T-helper 22 cell (primary cell): ENCODE results near the gene ALDH1A3.

ENCODE experiments used
- DNase-seq: peaks from one replicate; pipeline ENCODE4 v3.0.0-alpha.2; 2020; ENCODE audit warnings: low read depth

ALDH1A3 gene

GRCh38 chr15:100859970-100860828 is 19.4 kb upstream of the ALDH1A3 start:
- DNase-seq = no peak

DNA sequence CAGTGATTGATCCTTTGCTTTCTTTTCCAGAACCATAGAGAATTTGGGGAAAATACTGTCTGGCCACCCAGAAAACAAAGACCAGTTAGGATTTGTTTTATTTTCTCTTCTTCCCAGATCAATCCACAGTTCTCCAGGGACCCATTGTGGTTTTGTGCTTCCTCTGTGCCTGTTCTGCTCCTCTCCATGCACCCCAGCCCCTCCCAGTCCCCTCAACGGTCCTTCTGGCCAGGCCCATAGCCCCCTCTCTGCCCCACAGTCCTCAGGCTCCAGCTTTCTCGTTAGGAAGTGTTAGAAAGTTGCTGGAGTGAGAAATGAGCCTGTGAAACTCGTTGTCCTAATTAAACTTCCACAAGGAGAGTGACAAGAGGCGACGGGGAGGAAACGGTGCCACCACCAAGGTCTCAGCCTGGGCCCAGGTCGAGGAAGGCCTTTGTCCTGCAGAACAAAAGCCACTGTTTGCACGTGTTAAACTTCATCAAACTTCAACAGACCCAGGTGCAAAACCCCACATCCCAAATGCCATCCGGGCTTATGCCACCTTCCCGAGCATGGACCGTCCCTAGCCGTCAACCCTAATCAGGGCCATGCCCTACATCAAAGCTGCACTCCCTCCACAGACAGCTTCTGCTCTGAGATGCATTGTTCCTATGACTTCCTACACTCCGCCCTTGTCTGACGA is 18.7 kb upstream of the ALDH1A3 start:
- no peak for DNase-seq

- no peak for DNase-seq
These were observed 18.1 kb upstream of the ALDH1A3 start for GRCh38 chr15:100861511-100861991.

DNA sequence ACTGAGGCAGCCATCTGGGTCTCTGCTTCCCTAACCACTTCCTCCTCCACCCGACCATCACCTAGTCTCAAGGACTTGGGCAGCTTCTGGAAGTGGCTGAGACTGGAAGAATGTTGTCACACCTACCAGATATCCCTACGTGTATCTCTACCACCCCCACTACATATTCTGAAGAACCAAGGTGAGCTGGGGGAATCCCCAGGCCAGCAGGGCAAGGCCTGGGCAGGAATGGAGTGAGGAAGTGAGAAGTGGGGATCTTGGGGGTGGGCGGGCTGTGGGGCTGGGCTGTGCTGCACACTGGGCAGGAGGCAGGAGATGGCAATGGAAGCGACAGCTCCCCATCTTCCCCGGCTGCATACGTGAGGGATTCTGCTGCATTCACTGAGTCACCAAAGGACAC is 17.5 kb upstream of the ALDH1A3 start:
- DNase-seq = no peak

GRCh38 chr15:100863075-100863795 is 16.4 kb upstream of the ALDH1A3 start:
- DNase-seq = no peak

- DNase-seq = no peak
These were observed 15.8 kb upstream of the ALDH1A3 start for GRCh38 chr15:100863796-100864267.

GRCh38 chr15:100866386-100867330 is 13.0 kb upstream of the ALDH1A3 start:
- no peak for DNase-seq

- DNase-seq = no peak
These were observed 12.2 kb upstream of the ALDH1A3 start for GRCh38 chr15:100867433-100867832.

DNA sequence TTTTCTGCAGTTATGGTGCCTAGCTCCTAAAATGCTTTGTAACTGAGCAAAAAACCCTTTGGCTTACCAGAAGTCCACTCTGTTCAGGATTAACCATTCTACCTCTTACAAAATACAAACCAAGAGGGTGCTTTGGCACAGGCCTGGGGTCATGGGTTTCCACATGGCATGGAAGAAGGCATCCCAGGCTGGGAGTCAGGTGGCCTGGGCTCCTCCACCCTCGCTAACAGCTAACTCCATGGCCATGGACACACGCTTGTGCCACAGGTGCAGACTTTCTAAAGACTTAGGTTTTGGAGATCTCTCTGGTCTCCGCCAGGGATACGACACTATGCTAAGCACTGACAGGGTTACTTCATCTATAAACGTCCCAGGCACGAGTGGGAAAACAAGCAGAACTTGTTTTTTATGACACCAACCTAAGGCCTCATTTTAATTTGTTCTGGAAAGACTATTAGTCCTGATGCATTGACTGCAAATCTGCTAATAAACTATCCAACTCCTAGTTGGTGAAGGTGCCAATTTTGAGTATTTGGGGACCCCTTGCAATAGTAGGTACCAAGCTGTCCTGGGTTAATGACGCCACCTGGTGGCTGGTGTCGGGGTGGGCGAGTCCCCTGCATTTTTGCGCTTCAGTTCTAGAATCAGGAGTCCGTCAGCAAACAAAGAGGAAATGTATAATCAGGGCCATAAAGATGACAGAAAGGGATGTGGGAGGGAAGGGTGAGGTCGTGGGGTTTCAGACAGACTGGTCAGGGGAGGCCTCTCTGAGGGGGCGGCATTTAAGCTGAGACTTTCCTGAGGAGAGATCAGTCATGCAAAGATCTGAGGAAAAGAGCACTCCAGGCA is 10.3 kb upstream of the ALDH1A3 start:
- no peak for DNase-seq

- DNase-seq = no peak
These were observed 6.5 kb upstream of the ALDH1A3 start for GRCh38 chr15:100873029-100873677.

GRCh38 chr15:100875495-100875894 is 4.1 kb upstream of the ALDH1A3 start:
- no peak for DNase-seq

DNA sequence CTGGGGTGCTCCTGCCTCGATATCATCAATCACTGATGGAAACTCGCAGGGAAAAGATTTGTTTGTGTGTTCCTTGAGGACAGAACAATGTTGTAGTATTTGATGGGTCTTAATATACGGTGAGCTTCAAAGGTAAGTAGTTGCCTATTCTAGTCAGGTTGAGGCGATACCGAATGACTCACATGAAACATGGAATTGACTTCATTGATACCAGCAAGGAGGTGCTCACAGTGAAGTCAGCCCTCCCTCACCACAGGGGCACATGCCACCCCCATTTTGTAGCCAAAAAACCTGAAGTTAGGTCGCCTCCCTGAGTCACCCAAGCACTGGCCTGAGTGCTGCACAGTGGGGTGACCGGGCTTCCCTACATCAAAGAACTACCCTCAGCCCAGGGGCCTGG is 3.7 kb upstream of the ALDH1A3 start:
- no peak for DNase-seq

- no peak for DNase-seq
These were observed 2.1 kb upstream of the ALDH1A3 start for GRCh38 chr15:100877551-100877950.

- no peak for DNase-seq
These were observed 1.5 kb upstream of the ALDH1A3 start for GRCh38 chr15:100878130-100878529.

GRCh38 chr15:100878648-100879047 is 983 bp upstream of the ALDH1A3 start:
- no peak for DNase-seq

DNA sequence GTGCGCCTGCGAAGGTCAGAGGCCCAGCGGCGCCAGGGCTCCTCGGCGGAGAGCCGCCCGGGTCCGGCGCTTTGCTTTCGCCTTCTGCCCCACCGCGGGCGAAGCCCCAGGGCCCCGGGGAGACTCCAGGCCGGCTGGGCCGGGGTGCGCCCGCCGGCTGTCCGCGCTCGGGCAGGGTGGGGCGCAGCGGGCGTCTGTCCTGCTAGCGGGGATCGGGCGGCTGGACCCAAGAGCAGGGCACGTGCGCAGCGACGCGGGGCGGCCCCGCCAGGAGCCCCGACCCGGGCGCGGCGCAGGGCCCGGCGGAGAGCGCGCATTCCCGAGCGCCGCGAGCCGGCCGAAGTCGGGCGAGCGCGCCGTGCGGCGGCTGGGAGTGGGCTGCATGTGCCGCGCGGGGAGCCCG is 569 bp upstream of the ALDH1A3 start:
- no peak for DNase-seq

DNA sequence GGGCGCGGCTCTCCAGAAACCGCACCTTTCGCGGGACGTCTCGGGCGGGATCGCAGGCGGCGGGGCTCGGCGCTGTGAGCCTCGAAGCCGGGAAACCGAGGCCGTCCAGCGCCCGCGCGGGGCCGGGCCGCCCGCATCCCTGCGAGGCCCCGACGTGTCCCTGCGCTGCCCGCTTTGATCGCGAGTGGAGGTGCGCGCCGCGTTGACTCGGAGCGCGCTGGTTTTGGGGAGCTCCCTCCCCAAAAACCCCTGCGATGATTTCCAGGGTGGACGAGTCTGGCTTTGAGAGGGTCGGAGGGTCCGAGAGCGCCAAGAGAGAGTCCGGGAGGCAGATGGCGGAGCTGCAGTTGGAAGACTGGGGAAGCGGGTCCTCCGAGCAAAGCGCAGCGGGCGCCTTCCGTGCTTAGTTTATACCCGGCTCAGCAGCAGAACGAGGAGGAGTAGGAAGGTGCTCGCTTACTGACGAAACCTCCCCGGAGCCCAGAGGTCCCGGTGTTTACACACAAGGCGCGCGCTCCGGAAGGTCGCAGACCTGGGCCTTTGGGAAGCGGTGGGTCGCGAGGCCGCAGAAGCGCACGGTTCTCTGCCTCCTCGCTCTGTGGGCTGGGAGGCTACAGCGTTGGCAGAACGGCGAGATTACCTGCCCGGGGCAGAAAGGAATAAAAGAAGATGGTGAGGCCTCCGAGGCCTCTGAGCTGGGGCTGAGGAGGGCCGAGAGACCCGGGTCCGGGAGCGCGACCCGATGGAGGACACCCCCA is 687 bp downstream of the ALDH1A3 start:
- DNase-seq = no peak

DNA sequence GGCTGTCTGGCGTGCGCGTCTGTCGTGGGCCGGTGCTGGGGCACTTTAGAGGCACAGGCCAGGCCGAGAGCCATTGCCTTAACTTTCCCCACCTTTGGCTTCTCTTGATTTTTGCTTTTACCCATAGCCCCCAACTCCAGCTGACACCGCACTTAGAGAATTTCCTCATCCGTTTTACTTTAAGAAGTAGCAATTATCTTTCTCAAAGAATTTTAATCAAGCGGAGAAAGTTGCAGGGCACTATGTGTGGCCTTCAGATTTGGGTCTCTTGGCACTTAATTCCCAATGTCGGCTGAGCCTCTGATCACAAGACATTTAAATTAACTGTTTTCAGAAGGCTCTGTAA is 1.2 kb downstream of the ALDH1A3 start:
- no peak for DNase-seq
